ENCODE data around the gene RAPGEF1.
"Not testable (repeated sequence)": the region's sequence is repeated elsewhere in the genome, so short reads cannot be mapped to it uniquely, and the experiment has no call there.

RAPGEF1 gene, protein sequence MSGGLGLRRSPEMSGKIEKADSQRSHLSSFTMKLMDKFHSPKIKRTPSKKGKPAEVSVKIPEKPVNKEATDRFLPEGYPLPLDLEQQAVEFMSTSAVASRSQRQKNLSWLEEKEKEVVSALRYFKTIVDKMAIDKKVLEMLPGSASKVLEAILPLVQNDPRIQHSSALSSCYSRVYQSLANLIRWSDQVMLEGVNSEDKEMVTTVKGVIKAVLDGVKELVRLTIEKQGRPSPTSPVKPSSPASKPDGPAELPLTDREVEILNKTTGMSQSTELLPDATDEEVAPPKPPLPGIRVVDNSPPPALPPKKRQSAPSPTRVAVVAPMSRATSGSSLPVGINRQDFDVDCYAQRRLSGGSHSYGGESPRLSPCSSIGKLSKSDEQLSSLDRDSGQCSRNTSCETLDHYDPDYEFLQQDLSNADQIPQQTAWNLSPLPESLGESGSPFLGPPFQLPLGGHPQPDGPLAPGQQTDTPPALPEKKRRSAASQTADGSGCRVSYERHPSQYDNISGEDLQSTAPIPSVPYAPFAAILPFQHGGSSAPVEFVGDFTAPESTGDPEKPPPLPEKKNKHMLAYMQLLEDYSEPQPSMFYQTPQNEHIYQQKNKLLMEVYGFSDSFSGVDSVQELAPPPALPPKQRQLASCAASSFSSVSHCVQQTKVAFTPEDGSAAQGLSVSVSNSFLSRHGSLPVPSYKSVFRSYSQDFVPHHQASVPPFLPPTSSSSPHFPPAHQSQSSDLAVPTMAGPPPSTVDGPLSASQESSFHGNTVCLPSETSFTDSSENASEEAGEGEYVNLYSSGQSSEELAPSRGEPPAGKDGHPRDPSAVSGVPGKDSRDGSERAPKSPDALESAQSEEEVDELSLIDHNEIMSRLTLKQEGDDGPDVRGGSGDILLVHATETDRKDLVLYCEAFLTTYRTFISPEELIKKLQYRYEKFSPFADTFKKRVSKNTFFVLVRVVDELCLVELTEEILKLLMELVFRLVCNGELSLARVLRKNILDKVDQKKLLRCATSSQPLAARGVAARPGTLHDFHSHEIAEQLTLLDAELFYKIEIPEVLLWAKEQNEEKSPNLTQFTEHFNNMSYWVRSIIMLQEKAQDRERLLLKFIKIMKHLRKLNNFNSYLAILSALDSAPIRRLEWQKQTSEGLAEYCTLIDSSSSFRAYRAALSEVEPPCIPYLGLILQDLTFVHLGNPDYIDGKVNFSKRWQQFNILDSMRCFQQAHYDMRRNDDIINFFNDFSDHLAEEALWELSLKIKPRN (N-terminal part only)

DNA sequence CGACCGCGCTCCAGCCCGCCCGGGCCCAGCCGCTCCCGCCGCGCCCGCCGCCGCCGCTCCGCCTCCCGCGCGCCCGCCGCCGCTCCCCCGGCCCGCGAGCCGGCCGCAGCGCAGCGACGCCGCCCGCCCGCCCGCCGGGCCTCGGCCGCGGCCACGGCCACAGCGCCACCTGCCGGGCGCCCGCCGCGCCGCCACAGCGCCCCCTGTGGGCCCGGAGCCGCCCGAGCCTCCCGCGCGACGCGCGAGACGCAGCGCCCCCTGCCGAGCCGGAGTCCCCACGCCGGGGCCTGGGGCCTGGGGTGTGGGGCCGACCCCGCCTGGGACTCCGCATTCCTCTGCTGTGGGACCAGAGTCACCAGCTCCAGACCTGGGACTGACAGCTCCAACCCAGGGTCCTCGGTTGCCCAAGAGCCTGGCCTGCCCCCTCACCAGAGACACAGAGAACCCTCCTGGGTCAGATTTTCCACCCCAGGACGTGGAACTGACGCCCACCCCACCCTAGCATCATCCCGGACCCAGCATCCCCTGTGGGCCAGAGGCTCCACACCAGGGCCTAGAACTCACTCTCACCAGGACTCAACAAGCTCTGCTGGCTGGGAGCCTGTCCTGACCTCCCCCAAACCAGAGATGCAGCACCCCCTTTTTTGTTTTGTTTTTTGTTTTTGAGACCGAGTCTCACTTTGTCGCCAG, at the start of gene RAPGEF1:
TSS of gene RAPGEF1 (minus strand) at position 118 of the 690 bp plus-strand sequence. CDS start 246 bp downstream, outside the sequence.
- peak; percentile 73 to 74 for DNase-seq

DNA sequence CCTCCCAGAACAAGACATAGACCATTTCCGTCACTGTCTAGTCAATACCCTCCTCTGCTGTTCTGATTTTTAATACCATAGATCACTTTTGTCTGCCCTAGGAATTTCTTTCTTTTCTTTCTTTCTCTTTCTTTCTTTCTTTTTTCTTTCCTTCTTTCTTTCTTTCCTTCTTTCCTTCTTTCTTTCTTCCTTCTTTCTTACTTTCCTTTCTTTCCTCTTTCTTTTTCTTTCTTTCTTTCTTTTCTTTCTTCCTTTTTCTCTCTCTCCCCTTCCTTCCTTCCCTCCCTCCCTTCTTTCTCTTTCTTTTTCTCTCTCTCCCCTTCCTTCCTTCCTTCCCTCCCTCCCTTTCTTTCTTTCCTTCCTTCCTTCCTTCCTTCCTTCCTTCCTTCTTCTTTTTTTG, 49.0 kb upstream of the RAPGEF1 start:
- no peak for DNase-seq

DNA sequence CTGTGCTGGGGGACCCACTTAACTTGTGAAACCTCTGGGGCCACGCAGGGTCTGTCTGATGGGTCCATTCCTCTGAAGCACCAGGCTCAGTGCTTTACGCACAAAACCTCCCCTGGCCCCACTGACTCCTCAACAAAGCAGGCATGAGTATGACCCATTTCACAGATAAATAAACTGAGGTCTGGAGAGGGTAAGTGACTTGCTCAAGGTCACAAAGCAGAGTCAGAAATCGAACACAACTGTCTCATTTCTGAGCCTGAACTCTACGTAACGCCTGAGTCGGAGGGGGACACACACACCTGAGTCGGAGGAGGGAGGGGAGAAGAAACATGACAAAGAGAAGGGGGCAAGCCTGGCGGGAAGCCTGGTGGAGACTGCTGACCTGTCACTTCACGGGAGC, 48.0 kb upstream of the RAPGEF1 start:
- DNase-seq, result no peak

DNA sequence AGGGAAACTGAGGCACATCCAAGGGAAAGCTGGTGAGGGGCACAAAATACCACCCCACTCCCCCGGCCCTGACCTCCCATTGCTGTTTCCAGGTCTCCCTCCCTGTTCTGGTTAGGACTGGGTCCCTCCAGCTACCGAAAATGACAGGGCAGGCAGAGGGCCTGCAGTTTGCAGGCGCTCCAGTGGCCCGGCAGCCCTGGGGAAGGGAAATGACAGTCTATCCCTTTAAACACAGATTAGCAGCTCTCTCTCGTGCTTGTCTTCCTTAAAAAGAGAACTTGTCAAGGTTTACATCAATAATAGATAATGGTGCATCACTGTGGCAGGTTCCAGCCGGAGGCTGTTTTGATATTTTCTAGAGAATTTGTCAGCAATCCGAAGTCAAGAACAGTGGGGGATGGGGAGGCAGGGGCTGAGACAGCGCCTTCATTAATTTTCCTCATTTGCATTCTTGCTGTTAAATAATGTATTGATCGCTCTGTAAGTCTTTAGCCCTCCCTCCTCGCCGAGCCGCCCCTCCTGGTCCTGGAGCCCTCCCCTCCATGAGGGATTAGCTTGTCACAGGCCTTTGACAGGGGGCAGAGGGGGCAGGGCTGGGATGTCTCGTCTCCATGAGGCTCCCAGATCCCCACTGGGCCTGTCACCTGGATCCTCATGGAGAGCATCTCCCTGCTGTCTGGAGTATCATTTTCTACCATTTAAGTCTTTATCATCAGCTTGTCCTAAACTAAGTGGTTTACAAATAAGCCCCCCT, 45.0 kb upstream of the RAPGEF1 start:
- DNase-seq, result no peak

DNA sequence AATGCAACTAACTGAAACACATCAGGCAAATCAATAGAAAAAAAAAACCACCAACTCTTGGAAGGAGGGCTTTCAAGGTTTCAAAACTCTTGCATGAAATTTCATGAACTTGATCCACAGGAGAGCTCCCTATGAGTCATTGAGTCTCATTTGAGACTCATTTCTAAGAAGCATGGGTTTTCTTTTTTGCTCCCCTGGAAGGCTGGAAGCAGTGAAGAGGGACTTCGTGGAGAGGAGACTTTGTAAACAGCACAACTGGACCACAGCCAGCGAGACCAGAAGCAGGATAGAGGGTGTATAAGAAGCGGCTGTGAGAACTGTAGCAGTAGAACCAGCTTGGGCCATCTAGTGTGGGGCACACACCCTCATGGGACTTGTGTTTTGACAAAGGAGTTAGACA, 41.2 kb upstream of the RAPGEF1 start:
- no peak for DNase-seq

DNA sequence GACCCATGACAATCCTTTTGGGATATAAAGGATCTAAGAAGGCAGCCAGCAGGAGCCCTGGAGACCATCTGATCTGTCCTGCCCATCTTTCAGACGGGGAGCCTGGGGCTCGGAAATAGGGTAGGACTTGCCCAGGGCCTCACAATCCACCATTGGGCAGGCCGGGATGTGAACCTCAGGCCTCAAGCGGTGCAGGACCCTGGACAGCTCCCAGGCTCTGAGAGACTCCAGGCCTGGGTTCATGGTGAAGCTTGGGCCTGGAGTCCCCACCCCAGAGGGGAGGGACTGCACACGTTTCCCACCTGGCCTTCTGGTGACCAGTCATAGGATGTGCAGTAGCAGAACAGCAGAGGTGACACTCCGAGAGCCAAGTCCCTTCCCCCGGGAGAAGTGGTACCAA, 36.6 kb upstream of the RAPGEF1 start:
- DNase-seq, result no peak

DNA sequence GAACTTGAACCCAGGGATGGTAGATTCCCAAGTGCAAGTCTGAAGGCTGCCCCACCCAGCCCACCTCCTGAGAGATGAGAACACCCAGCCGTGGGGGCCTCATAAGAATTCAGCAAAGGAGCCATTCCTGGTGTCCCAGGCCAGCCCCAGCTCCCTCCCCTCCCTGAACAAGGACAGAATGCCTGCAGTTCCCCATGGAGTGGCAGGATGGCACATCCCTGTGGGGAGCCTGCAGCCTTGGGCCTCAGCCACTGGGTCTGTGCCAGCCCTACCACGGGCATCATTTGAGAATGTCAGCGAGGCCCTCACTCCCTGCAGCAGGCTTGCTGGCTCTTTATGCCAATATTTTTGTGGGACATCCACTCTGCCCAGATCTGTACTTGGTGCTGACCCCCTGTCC, 36.2 kb upstream of the RAPGEF1 start:
- no peak for DNase-seq

DNA sequence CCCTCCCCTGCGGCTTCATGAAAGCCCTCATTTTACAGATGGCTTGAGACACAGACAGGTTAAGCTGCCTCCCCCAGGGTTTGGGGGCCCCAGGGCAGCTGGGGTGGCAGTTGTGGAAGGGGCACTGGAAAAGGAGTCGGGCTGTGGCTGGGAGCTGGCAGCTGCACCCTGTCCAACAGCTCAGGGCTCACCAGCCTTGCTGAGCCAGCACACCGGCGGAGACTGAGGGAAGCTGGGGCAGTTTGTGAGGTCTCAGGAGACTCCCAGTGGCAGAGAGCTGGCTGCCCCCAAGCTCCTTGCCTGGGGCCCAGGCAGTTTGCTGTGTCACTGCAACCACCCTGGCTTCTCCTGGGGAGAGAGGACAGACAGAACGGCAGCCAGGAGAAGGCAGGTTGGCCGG, 34.8 kb upstream of the RAPGEF1 start:
- no peak for DNase-seq

DNA sequence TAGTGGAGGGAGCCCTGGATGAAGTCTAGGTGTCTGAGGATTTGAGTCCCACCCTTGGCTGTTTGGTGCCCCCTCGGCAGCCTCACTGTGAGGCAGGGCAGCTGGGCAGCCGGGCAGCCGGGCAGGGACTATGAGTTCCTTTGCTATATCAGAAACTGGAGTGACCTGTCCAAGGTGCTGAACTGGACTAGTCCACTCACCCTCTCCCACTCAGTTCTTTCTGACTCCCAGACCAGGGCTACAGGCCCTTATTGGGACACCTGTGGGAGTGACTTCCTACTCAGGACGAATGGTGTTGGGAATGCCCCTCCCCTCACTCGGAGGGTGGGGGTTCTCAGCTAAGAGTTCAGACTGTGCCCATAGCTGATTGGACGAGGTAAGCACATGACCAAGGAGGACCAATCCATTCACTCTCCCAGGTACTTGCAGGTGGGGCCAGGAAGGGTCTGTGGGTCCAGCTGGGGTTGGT, 34.1 kb upstream of the RAPGEF1 start:
- no peak for DNase-seq

DNA sequence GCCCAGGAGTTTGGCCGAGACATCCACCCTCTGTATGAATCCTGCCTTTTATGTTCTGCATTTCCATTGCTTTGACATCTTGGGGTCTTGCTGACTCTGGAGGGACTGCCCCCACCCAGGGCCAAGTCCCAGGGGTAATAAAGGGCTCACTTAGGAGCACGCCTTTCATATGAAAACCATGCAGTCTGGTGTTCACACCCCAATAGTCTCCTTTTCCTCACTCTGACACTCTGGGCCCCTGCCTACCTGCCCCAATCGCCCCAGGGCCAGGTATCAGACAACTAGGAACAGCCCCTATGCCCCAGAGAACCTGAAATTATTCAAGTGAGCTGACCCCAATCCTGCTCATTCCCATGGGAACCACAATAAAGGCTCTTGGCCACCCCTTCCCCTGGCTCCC, 33.1 kb upstream of the RAPGEF1 start:
- DNase-seq, result no peak

DNA sequence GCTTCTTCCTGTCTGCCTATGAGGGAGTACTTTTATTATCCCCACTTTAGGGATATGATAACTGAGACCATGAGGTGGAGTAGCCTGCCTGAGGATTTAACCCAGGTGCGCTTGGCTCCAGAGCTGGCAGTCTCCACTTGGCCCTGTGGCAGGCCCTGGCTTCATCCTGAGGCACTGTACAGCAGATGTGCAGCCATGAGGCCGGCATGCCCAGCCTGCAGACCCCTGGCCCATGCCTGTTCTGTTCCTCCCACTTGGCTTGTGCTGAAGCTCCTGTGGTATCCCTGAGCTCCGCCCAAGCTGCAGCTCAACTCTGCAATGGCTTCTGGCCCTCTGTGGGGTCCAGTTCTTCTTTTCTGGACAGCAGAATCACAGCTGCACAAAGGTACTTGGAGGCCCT, 31.8 kb upstream of the RAPGEF1 start:
- DNase-seq, result no peak

DNA sequence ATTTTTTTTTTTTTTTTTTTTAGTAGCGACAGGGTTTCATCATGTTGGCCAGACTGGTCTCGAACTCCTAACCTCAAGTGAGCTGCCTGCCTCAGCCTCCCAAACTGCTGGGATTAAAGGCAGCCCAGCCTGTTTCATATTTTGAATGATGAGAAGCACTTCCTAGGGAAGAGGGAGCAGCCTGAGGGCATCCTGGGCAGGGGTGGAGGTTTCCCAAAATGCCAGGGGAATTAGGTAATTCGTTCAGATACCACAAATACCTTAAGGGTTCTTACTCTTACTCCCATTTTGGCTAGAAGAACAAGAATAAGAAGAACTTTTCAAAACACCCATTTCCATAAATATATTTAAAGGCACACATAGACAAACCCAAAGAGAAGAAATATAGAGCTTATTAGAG, 29.5 kb upstream of the RAPGEF1 start:
- no peak for DNase-seq

DNA sequence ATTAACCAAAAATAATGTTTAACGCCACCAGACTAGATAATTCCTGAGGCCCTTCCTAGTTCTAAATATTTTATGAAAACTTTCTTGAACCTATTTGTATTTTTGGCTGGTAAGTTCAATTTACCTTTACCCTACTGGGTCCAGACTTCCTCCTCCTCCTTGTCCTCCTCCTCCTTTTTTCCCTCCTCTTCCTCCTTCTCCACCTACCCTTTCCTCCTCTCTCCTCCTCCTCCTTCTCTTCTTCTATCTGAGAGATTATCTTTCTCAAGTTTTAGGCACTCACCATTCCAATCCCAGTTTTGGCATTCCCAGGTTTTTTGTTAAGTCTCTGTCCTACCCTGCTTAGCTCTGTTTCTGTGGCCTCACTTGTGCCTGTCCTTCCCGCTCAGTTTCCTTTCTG, 24.7 kb upstream of the RAPGEF1 start:
- no peak for DNase-seq

DNA sequence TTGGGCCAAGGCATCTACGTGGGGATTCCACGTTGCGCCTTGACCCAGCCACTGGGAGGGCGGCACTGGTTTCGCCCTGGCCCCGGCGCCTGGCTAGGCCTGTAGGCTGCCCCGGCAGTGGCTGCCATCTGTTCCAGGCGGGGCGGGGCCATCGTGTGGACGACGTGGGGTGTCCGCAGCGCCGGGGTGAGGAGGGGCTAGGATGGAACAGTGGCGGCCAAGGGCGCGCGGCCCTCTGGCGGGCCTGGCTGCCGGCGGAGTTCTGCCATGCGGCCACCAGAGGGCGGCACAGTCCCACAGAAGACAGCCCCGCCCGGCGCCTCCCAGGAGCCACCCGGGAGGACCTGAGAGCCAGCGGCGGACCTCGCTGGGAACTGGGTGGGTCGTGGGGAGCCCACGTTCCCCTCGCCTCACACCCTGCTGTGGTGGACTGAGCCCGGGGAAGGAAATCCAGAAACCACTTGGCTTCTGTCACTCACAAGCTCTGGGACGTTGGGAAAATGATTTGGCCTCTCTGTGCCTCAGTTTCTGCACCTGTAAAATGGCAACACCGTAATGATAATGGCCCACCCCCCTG, 22.6 kb upstream of the RAPGEF1 start:
- peak; percentile 67 to 69 for DNase-seq

DNA sequence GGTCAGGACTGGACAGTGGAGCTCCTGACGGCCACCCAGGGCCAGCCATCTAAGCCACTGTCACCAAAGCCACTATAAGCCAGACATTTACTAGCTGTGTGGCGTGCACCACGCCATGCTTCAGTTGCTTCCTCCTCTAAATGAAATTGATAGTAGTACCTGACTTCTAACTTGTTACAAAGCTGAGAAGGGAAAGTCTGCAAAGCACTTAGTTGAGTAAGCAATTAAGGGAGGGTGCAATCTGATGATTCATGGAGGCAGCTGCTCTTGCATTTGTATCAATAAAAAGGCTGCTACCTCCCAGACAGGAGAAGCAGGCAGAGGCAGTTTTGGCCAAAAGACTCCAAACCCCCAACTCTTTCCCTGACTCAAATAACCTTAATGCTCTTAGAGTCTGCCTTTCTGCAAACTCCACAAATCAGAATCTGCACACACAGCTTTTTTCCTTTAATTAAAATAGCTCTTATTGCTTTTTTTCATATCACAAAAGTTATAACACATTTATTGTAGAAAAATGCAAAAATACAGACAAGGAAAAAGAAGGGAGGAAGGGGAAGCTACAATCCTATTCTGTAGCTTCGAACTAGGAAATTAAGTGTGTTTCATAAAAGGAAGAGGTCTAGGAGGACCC, 19.3 kb upstream of the RAPGEF1 start:
- no peak for DNase-seq

DNA sequence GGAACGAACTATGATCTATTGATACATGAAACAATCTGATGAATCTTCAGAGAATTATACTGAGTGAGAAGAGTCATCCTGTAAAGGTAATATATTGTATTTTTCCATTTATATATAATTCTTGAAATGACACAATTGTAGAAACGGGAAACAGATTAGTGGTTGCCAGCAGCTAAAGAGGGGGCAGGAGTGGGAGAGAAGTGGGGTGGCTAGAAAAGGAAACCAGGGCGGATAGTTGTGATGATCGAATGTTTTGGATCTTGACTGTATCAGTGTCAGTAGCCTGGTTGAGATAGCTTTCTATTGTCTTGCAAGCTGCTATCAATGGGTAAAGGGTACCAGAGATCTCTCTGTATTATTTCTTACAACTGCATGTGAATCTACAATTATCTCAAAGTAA, 17.7 kb upstream of the RAPGEF1 start:
- DNase-seq, result no peak

DNA sequence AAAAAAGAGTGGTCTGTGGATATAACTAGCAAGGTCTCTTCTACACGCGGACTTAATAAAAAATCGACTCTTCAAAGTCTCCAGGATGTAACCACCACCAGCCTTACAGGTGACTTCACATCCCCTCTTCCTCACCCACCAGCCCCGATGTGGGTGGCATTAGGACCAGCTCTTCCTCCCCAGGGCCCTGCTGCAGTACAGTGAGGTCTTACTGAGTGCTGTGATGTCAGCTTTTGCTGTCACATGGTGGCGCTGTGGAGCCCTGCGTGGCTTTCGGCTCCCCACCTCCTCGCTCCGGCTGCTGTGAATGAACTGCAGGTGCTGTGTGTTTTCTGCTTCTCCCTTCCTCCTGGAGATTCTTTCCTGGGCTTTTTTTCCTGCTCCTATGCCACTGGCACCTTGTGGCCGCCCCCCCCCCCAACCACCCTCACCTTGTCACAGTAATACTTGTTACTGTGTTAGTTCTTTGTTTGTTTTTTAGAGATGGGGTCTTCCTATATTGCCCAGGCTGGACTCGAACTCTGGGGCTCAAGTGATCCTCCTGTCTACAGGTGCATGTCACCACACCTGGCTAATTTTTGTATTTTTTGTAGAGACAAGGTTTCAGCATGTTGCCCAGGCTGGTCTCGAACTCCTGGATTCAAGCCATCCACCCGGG, 15.8 kb upstream of the RAPGEF1 start:
- DNase-seq, result peak; percentile 85 to 87

DNA sequence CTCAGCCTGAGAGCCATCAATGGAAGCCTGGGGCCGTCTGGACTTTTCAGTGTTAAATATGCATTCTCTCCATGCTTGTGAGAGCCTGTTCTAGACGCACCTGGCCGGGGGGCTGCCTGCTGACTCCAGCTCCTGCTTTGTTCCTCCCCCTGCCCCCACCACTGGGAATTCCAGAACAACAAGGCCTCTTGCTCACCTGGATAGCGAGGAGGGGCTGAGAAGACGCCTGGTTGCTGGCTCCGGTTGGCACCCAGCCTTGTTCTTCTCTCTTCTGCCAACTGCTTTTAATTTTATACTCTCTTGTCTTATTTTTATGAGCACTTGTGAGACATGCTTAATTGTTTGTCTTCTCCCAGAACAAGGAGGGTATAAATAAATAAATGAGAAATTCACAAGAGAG, 15.0 kb upstream of the RAPGEF1 start:
- no peak for DNase-seq

DNA sequence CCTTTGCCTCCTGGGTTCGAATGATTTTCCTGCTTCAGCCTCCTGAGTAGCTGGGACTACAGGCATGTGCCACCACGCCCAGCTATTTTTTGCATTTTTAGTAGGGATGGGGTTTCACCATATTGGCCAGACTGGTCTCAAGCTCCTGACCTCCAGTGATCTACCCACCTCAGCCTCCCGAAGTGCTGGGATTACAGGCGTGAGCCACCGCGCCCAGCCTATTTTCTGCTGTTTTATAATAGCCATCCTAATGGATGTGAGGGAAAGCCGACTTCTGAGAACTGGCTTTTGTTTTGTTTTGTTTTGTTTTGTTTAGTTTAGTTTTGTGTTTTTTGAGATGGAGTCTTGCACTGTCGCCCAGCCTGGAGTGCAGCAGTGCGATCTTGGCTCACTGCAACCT, 13.9 kb upstream of the RAPGEF1 start:
- not testable (repeated sequence) for DNase-seq

DNA sequence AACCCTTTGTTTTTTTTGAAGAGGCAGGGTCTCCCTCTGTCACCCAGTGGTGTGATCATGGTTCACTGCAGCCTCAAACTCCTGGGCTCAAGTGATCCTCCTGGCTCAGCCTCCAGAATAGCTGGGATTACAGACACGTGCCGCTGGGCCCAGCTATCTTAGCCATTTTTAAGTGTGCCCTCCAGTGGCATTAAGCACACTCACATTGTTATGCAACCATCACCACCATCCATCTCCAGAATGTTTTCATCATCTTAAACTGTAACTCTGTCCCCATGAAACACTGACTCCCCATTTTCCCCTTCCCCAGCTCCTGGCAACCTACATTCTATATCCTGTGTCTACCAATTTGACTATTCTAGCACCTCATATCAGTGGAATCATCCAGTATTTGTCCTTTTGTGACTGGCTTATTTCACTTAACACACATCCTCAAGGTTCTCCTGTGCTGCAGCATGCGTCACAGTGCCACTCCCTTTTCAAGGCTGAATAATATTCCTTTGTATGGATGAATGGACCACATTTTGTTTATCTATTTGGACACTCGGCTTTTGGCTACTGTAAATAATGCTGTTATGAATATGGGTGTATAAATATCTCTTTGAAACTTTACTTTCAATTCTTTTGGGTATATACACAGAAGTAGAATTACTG, 12.5 kb upstream of the RAPGEF1 start:
- no peak for DNase-seq
